AML-193 (cell line): ENCODE data around the gene WDR1.

Experiments used
- DNase-seq, 2 experiments: peaks; one replicate each; lab custom pipeline; 2025; lab: John Stamatoyannopoulos, UW

The WDR1 gene

GRCh38 chr4:10099499-10100325 lies 16.9 kb downstream of the WDR1 start:
- no peak for DNase-seq

- no peak for DNase-seq
Measured at GRCh38 chr4:10098780-10099160, 17.8 kb downstream of the WDR1 start.

GRCh38 chr4:10097906-10098779 lies 18.5 kb downstream of the WDR1 start:
- DNase-seq, result no peak

GRCh38 chr4:10096978-10097335 lies 19.6 kb downstream of the WDR1 start:
- DNase-seq, result no peak

- peak in 1 of 2 experiments; percentile 21 for DNase-seq
Measured at GRCh38 chr4:10096201-10096977, 20.2 kb downstream of the WDR1 start.

GRCh38 chr4:10095296-10095991 lies 21.2 kb downstream of the WDR1 start:
- no peak for DNase-seq

GRCh38 chr4:10094841-10095240 lies 21.8 kb downstream of the WDR1 start:
- no peak for DNase-seq

- DNase-seq, result no peak
Measured at GRCh38 chr4:10093801-10094552, 22.6 kb downstream of the WDR1 start.

GRCh38 chr4:10093271-10093621 lies 23.4 kb downstream of the WDR1 start:
- no peak for DNase-seq

GRCh38 chr4:10092481-10093270 lies 23.9 kb downstream of the WDR1 start:
- no peak for DNase-seq

GRCh38 chr4:10091531-10092181 lies 24.9 kb downstream of the WDR1 start:
- no peak for DNase-seq

- DNase-seq, result no peak
Measured at GRCh38 chr4:10090467-10091250, 25.9 kb downstream of the WDR1 start.

GRCh38 chr4:10089346-10089745 lies 27.3 kb downstream of the WDR1 start:
- no peak for DNase-seq

GRCh38 chr4:10088135-10089010 lies 28.2 kb downstream of the WDR1 start:
- DNase-seq, result no peak

- no peak for DNase-seq
Measured at GRCh38 chr4:10087152-10087791, 29.3 kb downstream of the WDR1 start.

GRCh38 chr4:10086506-10087120 lies 30.0 kb downstream of the WDR1 start:
- DNase-seq, result no peak
